ENCODE measurements around the gene SLC35F3.

DNA sequence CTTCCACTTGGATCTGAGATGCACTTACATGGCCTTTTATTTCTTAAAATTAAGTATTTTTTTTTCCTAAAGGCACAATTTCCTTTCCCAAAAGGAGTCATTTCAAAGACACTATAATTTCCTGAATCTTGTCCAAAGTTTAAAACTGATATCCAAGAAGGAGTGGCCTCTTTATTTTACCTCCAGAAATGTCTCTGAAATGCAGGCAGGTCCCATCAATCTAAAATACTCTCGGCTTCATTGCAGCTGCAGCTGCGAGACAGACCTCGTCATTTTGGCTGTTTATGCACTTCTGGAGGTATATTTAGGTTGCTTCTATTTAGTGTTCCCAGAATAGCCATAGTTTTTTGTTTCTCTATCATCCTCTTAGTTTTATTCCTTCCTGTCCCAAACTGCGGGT lies 296.1 kb downstream of the SLC35F3 start:
- TF ChIP-seq, protein P1, sequence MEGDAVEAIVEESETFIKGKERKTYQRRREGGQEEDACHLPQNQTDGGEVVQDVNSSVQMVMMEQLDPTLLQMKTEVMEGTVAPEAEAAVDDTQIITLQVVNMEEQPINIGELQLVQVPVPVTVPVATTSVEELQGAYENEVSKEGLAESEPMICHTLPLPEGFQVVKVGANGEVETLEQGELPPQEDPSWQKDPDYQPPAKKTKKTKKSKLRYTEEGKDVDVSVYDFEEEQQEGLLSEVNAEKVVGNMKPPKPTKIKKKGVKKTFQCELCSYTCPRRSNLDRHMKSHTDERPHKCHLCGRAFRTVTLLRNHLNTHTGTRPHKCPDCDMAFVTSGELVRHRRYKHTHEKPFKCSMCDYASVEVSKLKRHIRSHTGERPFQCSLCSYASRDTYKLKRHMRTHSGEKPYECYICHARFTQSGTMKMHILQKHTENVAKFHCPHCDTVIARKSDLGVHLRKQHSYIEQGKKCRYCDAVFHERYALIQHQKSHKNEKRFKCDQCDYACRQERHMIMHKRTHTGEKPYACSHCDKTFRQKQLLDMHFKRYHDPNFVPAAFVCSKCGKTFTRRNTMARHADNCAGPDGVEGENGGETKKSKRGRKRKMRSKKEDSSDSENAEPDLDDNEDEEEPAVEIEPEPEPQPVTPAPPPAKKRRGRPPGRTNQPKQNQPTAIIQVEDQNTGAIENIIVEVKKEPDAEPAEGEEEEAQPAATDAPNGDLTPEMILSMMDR (optimal IDR thresholded peaks at IDR 0.05 in 1 of 3, IDR thresholded peaks at IDR 0.05 in 1 of 3, conservative IDR thresholded peaks at IDR 0.05 in 1 of 3; ENCODE audit: extremely low read depth in 1 of 3, insufficient read depth in 2 of 3, low read length in 3 of 3): no peak
- no peak for TF ChIP-seq EZH2 (IDR thresholded peaks at IDR 0.05; ENCODE audit: low read length)
